Panc1 (cell line): Measurements from ENCODE around the gene SDK2. TPM values are rescaled to one million over a fixed set of nuclear protein-coding genes. Genes with fewer than 3 reads are reported as not detected.

Experiments used
- ATAC-seq: fragments of 200-7000 bp; cut with Tn5 transposase; 2 replicates; pipeline ENCODE4 v1.9.1; 2020; ENCODE audit warnings: mild to moderate bottlenecking, moderate library complexity
- BruUV-seq: library from RNA; stranded (reverse); fragments of 400-500 nt; replicated peaks from 2 replicates; lab custom pipeline; 2021; lab: Mats Ljungman, UMichigan
- CTCF ChIA-PET: fragments of 300-600 bp; sonication (Branson Sonifier 250); formaldehyde crosslinking; loops from one replicate; lab custom pipeline; 2022; ENCODE audit warnings: antibody characterized with exemption; lab: Charles Lee
- POLR2A ChIA-PET: fragments of 300-600 bp; sonication (Branson Sonifier 250); formaldehyde crosslinking; loops from one replicate; lab custom pipeline; 2022; ENCODE audit warnings: antibody characterized with exemption; lab: Charles Lee
- DNase-seq: peaks from one replicate; pipeline ENCODE4 v3.0.0-alpha.2; 2010; ENCODE audit warnings: low read depth, low spot score
- H3K27ac ChIP-seq: 2 replicates; pipeline ENCODE4 v1.5.1; 2011; ENCODE audit warnings: mild to moderate bottlenecking, low read length, inconsistent platforms
- H3K27me3 ChIP-seq: fragments of 200-500 bp; sonication (Bioruptor generic); 2 replicates; pipeline ENCODE4 v1.6.0; 2014; ENCODE audit warnings: low read length, inconsistent platforms; ENCODE audit not compliant: control insufficient read depth, insufficient read depth
- H3K36me3 ChIP-seq: fragments of 200-500 bp; sonication (Bioruptor generic); 2 replicates; pipeline ENCODE4 v1.5.1; 2014; ENCODE audit warnings: inconsistent platforms, mild to moderate bottlenecking, low read length, moderate library complexity; ENCODE audit not compliant: control insufficient read depth, insufficient read depth
- H3K4me1 ChIP-seq: 2 replicates; pipeline ENCODE4 v1.5.1; 2011; ENCODE audit warnings: inconsistent platforms, mild to moderate bottlenecking, low read length, moderate library complexity; ENCODE audit not compliant: control insufficient read depth, insufficient read depth
- H3K4me3 ChIP-seq, 2 experiments: 2 replicates each; pipeline ENCODE4 v1.5.1; 2011 to 2012; ENCODE audit warnings: low read depth in 2 of 2, low read length in 2 of 2, mild to moderate bottlenecking in 2 of 2, inconsistent platforms in 1 of 2, moderate library complexity in 1 of 2
- H3K9me3 ChIP-seq: fragments of 200-500 bp; sonication (Bioruptor generic); 2 replicates; pipeline ENCODE4 v1.5.1; 2014; ENCODE audit warnings: low read depth, mild to moderate bottlenecking, inconsistent platforms, low read length, moderate library complexity; ENCODE audit not compliant: control insufficient read depth, insufficient read depth
- CTCF ChIP-seq: fragments of 450-650 bp; IDR thresholded peaks from 2 replicates; pipeline ENCODE4 v1.5.1; 2017; ENCODE audit warnings: mild to moderate bottlenecking
- POLR2AphosphoS5 ChIP-seq: IDR thresholded peaks from 2 replicates; pipeline ENCODE4 v1.6.1; 2012; ENCODE audit warnings: mild to moderate bottlenecking, low read depth, low read length, moderate library complexity
- SIN3A ChIP-seq: IDR thresholded peaks from 2 replicates; pipeline ENCODE4 v1.6.1; 2012; ENCODE audit warnings: low read depth, mild to moderate bottlenecking, low read length, moderate library complexity, borderline replicate concordance; ENCODE audit not compliant: insufficient read depth
- TCF7L2 ChIP-seq: IDR thresholded peaks from 2 replicates; pipeline ENCODE4 v1.6.1; 2011; ENCODE audit warnings: mild to moderate bottlenecking, low read depth, low read length, inconsistent platforms
- in situ Hi-C: cut with HindIII; loops from 2 replicates; pipeline ENCODE4 v1.10.0; 2016; ENCODE audit warnings: low sequenced_read_pairs, low pct_unique_long_range_greater_than_20kb
- intact Hi-C: fragments of 100-400 bp; cut with micrococcal nuclease; formaldehyde crosslinking; loops from one replicate; pipeline ENCODE4 v1.10.0; 2022; ENCODE audit not compliant: unreplicated experiment
- total RNA-seq: library from RNA; stranded (reverse); gene quantifications from one replicate; pipeline ENCODE4 v1.2.1, GENCODE V29; 2021; ENCODE audit not compliant: unreplicated experiment
- TF ChIP-seq, protein P1 (sequence below), 2 experiments: IDR thresholded peaks; 2 replicates each; pipeline ENCODE4 v1.6.1; 2011 to 2012; ENCODE audit warnings: low read depth in 2 of 2, control low read depth in 1 of 2, low read length in 1 of 2, mild to moderate bottlenecking in 1 of 2, moderate library complexity in 1 of 2; ENCODE audit not compliant: insufficient read depth in 1 of 2

SDK2 gene
- total RNA-seq, 1 experiment from 2014 or later = 0.41 TPM

- no peaks in the 10 kb centered on the region for H3K4me1 ChIP-seq
- no peak for TF ChIP-seq TCF7L2
- no peak for TF ChIP-seq SIN3A
- TF ChIP-seq CTCF = no peak
- TF ChIP-seq, protein P1, sequence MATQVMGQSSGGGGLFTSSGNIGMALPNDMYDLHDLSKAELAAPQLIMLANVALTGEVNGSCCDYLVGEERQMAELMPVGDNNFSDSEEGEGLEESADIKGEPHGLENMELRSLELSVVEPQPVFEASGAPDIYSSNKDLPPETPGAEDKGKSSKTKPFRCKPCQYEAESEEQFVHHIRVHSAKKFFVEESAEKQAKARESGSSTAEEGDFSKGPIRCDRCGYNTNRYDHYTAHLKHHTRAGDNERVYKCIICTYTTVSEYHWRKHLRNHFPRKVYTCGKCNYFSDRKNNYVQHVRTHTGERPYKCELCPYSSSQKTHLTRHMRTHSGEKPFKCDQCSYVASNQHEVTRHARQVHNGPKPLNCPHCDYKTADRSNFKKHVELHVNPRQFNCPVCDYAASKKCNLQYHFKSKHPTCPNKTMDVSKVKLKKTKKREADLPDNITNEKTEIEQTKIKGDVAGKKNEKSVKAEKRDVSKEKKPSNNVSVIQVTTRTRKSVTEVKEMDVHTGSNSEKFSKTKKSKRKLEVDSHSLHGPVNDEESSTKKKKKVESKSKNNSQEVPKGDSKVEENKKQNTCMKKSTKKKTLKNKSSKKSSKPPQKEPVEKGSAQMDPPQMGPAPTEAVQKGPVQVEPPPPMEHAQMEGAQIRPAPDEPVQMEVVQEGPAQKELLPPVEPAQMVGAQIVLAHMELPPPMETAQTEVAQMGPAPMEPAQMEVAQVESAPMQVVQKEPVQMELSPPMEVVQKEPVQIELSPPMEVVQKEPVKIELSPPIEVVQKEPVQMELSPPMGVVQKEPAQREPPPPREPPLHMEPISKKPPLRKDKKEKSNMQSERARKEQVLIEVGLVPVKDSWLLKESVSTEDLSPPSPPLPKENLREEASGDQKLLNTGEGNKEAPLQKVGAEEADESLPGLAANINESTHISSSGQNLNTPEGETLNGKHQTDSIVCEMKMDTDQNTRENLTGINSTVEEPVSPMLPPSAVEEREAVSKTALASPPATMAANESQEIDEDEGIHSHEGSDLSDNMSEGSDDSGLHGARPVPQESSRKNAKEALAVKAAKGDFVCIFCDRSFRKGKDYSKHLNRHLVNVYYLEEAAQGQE (IDR thresholded peaks at IDR 0.05; ENCODE audit: insufficient read depth in 1 of 2, low read depth in 2 of 2, low read length in 1 of 2) = no peak
- TF ChIP-seq POLR2AphosphoS5 = no peak
- in situ Hi-C loops = no loop called here
- H3K9me3 ChIP-seq = no peaks in the 10 kb centered on the region
- H3K4me3 ChIP-seq = no peak overlapping the region
- intact Hi-C loops = no loop called here
- no peak overlapping the region for H3K27ac ChIP-seq
- CTCF ChIA-PET = no interaction called here
- DNase-seq (no peak), ATAC-seq (no peak)
- no peaks in the 10 kb centered on the region for H3K27me3 ChIP-seq
- POLR2A ChIA-PET = no interaction called here
- no peaks in the 10 kb centered on the region for H3K36me3 ChIP-seq
- BruUV-seq = no TSS peak
These were observed 27.9 kb downstream of the SDK2 start for GRCh38 chr17:73616120-73616872.

DNA sequence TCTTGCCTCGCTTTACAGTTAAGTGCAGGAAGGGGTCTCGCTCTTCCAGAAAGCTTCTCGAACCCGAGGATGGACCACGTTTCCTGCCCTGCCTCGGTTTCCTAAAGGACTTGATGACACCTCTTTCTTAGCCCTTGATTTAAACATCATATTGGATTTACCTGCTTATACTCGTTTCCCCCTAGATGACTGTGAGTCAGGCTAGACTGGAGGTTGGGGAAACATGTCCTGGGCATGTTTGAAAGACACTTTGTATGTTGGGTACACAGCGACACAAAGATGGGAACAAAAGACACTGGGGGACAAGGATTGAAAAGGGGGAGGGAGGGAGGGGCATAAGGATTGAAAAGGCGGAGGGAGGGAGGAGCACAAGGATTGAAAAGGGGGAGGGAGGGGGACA lies 30.0 kb downstream of the SDK2 start:
- Histone ChIP-seq H3K4me3 (no peak overlapping the region), H3K4me1 (no peaks in the 10 kb centered on the region), H3K27me3 (no peaks in the 10 kb centered on the region), H3K27ac (no peak overlapping the region), H3K9me3 (no peaks in the 10 kb centered on the region), H3K36me3 (no peaks in the 10 kb centered on the region)
- CTCF ChIA-PET = no interaction called here
- intact Hi-C loops (no loop called here), in situ Hi-C loops (no loop called here)
- DNase-seq = no peak
- no TSS peak for BruUV-seq
- POLR2A ChIA-PET = no interaction called here
- ATAC-seq = no peak
- TF ChIP-seq CTCF = no peak
- TF ChIP-seq TCF7L2 = no peak
- TF ChIP-seq POLR2AphosphoS5 = no peak
- no peak for TF ChIP-seq SIN3A
- TF ChIP-seq, protein P1 (IDR thresholded peaks at IDR 0.05; ENCODE audit: insufficient read depth in 1 of 2, low read depth in 2 of 2, low read length in 1 of 2) = no peak
